Adipocyte (in vitro differentiated cells): ENCODE results near the gene CTU2.

Experiments
- DNase-seq: peaks from one replicate; pipeline ENCODE4 v3.0.0-alpha.2; 2015; ENCODE audit warnings: low read depth
- H3K27me3 ChIP-seq: replicated peaks from 2 replicates; pipeline ENCODE4 v1.7.0; 2013; ENCODE audit warnings: mild to moderate bottlenecking, low read length, moderate library complexity; ENCODE audit not compliant: control insufficient read depth, insufficient read depth
- H3K36me3 ChIP-seq: 2 replicates; pipeline ENCODE4 v1.7.0; 2013; ENCODE audit warnings: low read length, mild to moderate bottlenecking, moderate library complexity; ENCODE audit not compliant: control insufficient read depth, insufficient read depth, severe bottlenecking
- H3K4me1 ChIP-seq: 2 replicates; pipeline ENCODE4 v1.7.0; 2013; ENCODE audit warnings: mild to moderate bottlenecking, low read length, moderate library complexity; ENCODE audit not compliant: control insufficient read depth, insufficient read depth
- H3K4me3 ChIP-seq: 2 replicates; pipeline ENCODE4 v1.7.0; 2013; ENCODE audit warnings: mild to moderate bottlenecking, low read length, moderate library complexity
- H3K9ac ChIP-seq: 2 replicates; pipeline ENCODE4 v1.7.0; 2013; ENCODE audit warnings: mild to moderate bottlenecking, low read length, moderate library complexity
- H3K9me3 ChIP-seq: 2 replicates; pipeline ENCODE4 v1.7.0; 2013; ENCODE audit warnings: mild to moderate bottlenecking, low read length, moderate library complexity; ENCODE audit not compliant: control insufficient read depth

CTU2 gene

DNA sequence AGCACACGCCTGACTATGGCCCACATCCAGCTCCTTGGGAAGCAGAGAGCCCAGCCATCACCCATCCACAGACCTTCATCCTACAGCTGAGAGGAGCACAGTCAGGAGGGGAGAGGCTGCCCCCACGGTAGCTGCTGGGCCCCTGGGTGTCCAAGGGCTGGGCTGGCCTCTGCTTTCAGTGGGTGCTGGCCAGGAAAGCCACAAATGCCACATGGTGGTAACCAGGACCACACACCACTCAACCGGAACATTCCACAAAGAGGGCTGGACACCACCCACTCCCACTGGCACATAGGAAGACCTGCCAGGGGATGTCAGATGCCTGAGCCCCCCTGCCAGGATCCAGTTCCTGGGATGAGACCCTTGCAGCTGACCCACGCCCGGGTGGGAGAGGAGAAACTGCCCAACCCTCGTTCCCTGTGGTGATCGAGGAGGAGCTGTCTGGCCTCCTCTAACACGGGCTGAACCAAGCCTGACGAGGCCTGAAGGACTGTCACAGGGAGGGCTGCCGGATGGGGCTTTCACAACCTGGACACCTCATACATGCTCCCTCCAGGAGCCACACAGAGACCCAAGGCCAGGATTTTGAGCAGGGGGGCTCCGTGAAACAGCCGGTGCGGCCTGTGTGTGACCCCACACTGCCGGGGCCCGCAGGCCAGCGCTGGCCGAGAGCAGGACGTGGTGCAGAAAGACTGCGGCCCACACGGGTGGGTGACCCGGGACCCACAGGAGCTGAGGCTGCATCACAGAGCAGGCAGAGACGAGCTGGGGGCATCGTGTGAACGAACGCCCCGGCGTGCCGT lies 48.0 kb downstream of the CTU2 start:
- Histone ChIP-seq H3K4me3 (no peak overlapping the region), H3K4me1 (peaks cover under 1% of the 10 kb centered on the region), H3K27me3 (no peaks in the 10 kb centered on the region), H3K36me3 (peaks cover 18% of the 10 kb centered on the region), H3K9me3 (no peaks in the 10 kb centered on the region), H3K9ac (no peak overlapping the region)
- no peak for DNase-seq

DNA sequence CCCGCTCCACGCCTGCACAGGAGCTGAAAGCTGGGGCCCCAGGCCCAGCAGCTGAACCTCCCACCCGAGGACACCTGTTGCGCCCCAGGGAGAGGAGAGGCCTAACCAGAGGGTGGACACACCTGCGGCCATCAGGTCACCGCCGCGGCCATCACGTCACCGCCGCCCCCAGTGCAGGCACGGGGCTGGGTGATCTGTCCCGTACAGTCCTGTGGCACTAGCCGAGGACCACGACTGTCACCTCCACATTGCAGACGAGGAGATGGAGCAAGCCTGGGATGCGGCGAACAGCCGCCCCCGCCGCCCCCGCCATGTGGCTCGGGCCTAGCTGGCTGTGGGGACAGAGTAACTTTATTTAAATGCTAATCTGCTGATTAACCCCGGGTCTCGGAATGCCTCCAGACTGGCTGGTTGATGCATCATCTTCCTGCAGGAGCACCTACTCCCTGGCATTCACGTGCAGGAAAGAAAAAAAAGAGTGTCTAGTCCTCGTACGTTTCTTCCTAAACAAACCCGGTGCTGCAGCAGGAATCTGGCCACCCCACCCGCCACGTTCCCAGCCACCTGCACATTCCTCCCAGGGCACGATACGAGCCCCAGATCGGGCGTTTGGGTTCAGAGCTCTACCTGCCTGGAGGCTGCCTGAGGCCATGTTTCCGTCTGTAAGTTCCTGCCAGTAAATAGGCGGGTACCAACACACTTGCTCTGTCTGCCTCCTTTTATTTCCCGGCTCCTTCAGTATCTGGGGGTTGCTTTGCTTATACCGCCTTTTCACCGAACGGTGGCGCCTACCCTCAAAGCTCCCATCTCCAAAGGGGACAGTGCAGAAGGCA lies 48.8 kb downstream of the CTU2 start:
- H3K36me3 ChIP-seq: peaks cover 18% of the 10 kb centered on the region
- no peaks in the 10 kb centered on the region for H3K27me3 ChIP-seq
- H3K9ac ChIP-seq: no peak overlapping the region
- H3K4me3 ChIP-seq: no peak overlapping the region
- no peaks in the 10 kb centered on the region for H3K9me3 ChIP-seq
- H3K4me1 ChIP-seq: peaks cover 6% of the 10 kb centered on the region
- DNase-seq: peak; percentile 34

DNA sequence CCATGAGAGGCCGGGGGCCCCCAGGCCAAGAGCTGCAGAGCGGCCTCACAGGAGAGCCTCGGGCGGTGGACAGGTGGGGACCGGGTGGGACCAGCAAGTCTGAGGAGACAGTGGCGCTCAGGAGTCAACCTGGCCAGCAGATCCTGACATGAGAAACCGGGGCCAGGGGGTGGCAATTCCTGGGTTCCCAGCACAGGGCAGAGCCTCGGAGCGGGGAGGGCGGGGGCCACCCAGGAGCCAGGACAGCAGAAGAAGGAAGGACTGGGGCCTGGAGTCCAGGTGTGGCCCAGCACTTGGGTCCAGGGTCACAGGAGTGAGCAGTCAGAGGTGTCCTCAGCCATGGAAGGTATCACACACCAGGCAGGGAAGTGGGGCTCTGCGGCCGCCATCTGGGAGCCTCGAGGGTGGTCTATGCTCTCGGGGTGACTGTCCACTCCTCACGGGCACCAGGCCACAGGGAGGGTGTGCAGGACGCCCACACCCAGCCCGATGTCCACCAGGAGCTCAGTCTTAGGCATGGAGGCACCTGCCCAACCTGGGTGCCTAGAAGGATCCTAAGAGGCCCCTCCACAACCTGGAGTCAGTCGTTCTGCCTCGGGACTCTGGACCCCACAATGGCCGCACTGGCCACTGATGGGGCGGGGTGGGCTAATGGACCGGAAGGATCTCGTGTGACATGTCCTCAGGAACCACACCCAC lies 49.6 kb downstream of the CTU2 start:
- no peaks in the 10 kb centered on the region for H3K9me3 ChIP-seq
- H3K4me3 ChIP-seq: no peak overlapping the region
- H3K9ac ChIP-seq: no peak overlapping the region
- H3K36me3 ChIP-seq: peaks cover 17% of the 10 kb centered on the region
- H3K27me3 ChIP-seq: no peaks in the 10 kb centered on the region
- no peak for DNase-seq
- peaks cover 9% of the 10 kb centered on the region for H3K4me1 ChIP-seq

DNA sequence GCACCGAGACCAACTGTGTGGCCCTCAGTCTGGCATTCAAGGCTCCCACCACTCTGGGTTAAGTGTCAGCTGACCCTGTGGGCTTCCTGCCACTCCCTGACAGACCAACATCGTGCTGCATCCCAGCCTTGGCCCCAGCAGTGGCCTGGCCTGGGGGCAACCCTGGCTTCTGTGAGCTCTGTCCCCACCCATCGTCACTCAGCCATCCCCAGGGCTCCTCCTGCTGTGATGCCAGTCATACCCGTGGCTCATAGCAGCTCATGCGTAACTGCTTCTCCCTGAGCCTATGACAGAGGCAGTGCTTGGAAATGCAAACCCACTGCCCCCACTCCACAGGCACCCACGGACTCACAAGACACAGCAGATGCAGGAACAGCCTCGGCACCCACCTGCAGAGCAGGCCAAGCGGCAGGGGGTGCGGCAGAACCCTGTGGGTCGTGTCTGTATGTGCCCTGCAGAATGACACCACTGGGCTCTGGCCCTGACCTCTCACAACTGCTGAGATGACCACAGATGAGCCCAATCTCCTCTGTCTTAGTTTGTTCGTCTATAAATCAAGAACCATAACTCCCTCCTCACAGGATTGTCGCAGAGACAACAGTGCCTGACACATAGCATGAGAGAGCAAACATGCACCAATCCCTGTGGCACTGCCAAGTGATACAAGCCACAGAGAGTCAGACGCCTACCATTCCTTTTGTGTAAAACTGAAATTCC lies 52.1 kb downstream of the CTU2 start:
- H3K36me3 ChIP-seq: peaks cover 18% of the 10 kb centered on the region
- peak; percentile 20 for DNase-seq
- H3K27me3 ChIP-seq: no peaks in the 10 kb centered on the region
- no peaks in the 10 kb centered on the region for H3K9me3 ChIP-seq
- H3K9ac ChIP-seq: no peak overlapping the region
- H3K4me1 ChIP-seq: peaks cover 12% of the 10 kb centered on the region
- H3K4me3 ChIP-seq: no peak overlapping the region

DNA sequence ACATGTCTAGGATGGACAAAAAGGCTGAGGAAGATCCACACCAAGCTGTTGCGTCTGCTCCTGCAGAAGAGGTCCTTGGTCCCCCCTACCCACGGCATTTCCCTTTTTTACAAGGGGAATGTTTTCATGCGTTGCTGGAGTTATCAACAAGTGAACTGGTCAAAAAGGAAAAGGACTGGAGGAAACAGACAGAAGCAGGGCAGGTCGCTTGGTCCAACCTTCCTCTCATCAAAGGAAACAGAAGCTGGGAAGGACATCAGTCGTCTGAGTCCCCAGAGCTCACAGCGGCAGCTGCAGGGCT lies 52.6 kb downstream of the CTU2 start:
- Histone ChIP-seq H3K4me1 (peaks cover 12% of the 10 kb centered on the region), H3K9me3 (no peaks in the 10 kb centered on the region)
- no peak for DNase-seq

DNA sequence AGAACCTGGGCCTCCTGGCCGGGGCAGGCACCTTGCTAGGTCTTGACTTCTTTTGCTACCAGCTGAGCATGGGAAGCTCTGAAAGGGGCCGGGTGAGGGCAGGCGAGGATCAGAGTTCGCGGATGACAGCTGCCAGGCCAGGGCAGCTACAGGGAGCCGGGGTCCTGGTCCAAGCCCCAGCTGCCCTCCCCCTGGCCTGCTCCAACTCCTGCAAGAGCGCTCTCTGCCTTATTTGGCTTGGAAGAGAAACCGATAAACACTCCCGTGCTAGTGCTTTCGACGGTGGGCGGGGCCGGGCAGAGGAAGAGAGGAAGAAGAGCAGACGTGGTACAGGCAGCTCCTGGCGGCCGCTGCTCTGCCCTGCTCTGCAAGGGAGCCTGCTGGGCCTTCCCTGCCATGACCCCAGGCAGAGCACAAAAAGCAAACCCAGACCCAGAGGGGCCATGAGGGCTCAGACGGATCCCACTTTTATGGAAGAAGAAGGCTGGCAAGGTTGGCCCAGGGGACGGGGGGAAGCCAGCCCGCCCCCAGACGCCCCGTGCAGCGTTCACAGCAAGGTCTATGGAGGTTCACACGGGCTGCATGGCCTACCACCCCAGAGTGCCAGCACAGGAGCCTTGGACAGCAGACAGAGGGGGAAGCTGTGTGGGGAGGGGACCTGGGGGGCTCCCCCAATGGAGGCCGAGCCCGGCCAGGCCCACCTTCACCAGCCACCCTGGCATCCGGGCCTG lies 53.1 kb downstream of the CTU2 start:
- Histone ChIP-seq H3K4me3 (no peak overlapping the region), H3K4me1 (peaks cover 12% of the 10 kb centered on the region), H3K27me3 (no peaks in the 10 kb centered on the region), H3K9me3 (no peaks in the 10 kb centered on the region), H3K9ac (no peak overlapping the region), H3K36me3 (peaks cover 28% of the 10 kb centered on the region)
- DNase-seq: no peak

More for the DNA sequence above, 52.6 kb downstream of the CTU2 start:
- Histone ChIP-seq H3K9ac (no peak overlapping the region), H3K36me3 (peaks cover 24% of the 10 kb centered on the region), H3K27me3 (no peaks in the 10 kb centered on the region), H3K4me3 (no peak overlapping the region)

DNA sequence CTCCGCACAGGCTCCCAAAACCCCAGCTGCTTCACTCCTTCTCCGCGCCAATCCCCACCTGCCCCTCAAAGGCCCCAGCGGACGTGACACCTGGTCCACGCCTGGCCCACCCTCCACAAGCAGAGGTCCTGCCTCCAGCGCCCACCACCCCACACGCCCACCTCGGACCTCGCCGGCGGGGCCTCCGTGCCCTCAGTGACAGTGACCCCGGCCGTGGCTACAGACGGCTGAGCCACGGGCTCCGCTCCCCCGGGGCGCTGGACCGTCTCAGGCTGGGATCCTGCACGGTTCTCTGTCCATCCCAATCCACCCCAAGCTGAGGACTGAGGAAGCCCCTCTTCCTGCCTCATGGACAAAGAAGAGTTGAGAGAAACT lies 53.7 kb downstream of the CTU2 start:
- H3K4me3 ChIP-seq: no peak overlapping the region
- H3K4me1 ChIP-seq: peaks cover 12% of the 10 kb centered on the region
- H3K27me3 ChIP-seq: no peaks in the 10 kb centered on the region
- no peaks in the 10 kb centered on the region for H3K9me3 ChIP-seq
- no peak for DNase-seq
- H3K36me3 ChIP-seq: peaks cover 28% of the 10 kb centered on the region
- H3K9ac ChIP-seq: no peak overlapping the region

DNA sequence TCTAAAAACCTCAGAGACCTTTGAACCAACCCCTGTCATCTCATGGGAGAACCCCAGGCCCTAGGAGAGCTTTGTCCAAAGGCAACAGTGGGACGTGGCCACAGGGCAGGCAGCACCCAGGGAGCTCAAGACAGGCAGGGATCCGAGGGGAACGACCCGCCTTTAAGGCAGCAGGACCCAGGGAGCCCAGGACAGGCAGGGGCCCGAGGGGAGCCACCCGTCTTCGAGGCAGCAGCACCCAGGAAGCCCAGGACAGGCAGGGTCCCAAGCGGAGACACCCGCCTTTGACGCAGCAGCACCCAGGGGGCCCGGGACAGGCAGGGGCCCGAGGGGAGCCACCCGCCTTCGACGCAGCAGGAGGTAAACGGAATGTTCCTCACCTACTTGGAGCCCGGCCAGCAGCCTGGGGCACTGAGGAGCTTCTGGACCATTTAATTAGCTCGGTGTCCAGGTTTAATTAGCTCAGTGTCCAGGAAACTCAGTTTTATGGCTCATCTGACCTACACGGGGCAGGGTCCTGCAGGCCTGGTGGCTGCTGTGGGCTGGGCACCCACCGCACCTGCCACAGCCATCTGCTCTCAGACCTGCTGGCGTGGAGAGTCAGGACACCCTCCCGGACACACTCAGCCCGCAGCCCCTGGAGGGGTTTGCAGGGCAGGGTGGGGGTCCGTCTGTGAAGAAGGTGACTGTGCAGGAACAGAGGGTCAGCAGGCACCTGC lies 54.3 kb downstream of the CTU2 start:
- H3K4me1 ChIP-seq: peaks cover 12% of the 10 kb centered on the region
- H3K9me3 ChIP-seq: no peaks in the 10 kb centered on the region
- no peak for DNase-seq
- H3K9ac ChIP-seq: no peak overlapping the region
- H3K27me3 ChIP-seq: no peaks in the 10 kb centered on the region
- H3K4me3 ChIP-seq: no peak overlapping the region
- peaks cover 28% of the 10 kb centered on the region for H3K36me3 ChIP-seq

DNA sequence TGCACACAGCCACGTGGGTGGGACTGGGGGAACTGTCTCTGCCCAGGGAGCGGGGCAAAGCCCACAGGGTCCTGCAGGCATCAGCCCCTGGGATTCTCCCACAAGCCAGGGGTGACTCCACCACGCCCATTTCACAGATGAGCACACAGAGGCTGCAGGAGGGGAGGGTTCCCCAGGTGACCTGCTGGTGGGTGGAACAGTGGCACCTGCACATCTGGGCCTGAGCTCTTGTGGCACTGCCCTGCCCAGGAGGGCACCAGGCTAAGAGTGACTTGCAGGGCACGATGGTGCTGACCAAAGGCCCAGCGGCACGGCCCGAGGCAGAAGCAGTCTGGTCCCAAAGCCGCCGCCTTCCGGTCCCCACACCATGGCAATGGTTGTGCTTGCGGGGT lies 54.8 kb downstream of the CTU2 start:
- Histone ChIP-seq H3K27me3 (no peaks in the 10 kb centered on the region), H3K36me3 (peaks cover 32% of the 10 kb centered on the region), H3K4me3 (no peak overlapping the region), H3K9ac (no peak overlapping the region), H3K9me3 (no peaks in the 10 kb centered on the region), H3K4me1 (peaks cover 12% of the 10 kb centered on the region)
- DNase-seq: no peak

DNA sequence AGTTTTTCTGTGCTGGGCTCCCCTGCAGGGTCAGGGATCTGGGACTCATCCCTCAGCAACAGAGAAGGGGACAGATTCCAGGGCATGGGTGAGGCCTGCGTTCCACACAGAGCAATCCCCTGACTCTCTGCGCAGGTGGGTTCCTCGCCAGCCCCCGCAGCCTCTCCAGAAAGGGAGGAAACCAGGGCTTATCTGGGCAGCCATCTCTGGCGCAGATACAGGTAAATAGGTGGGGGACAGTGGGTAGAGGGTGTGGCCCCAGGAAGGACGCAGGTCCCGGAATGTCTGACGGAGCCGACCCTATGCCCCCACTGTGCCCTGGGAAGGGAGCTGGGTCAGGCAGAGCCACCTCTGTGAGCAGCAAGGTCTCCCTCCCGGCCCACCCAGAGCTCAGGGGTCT lies 55.5 kb downstream of the CTU2 start:
- Histone ChIP-seq H3K9me3 (no peaks in the 10 kb centered on the region), H3K27me3 (no peaks in the 10 kb centered on the region), H3K4me1 (peaks cover 12% of the 10 kb centered on the region), H3K9ac (no peak overlapping the region), H3K4me3 (no peak overlapping the region), H3K36me3 (peaks cover 33% of the 10 kb centered on the region)
- DNase-seq: no peak
